Mesothelial cell of epicardium (in vitro differentiated cells): ENCODE data around the gene ZNF100. TPM values are rescaled to one million over a fixed set of nuclear protein-coding genes. Genes with fewer than 3 reads are reported as not detected.
"Not testable (repeated sequence)": the region's sequence is repeated elsewhere in the genome, so short reads cannot be mapped to it uniquely, and the experiment has no call there.

ENCODE experiments used
- DNase-seq, 2 experiments: peaks; one replicate each; pipeline ENCODE4 v3.0.0; 2021; ENCODE audit warnings: low spot score in 2 of 2; ENCODE audit not compliant: unreplicated experiment in 2 of 2
- H3K27ac Mint-ChIP-seq: 2 replicates; pipeline ENCODE4 v1.8.0; 2021; ENCODE audit warnings: mixed read lengths
- H3K27me3 Mint-ChIP-seq: 2 replicates; pipeline ENCODE4 v1.8.0; 2021; ENCODE audit warnings: low read depth, mixed read lengths
- H3K36me3 Mint-ChIP-seq: 2 replicates; pipeline ENCODE4 v1.8.0; 2021; ENCODE audit warnings: mixed read lengths
- H3K4me1 Mint-ChIP-seq: 2 replicates; pipeline ENCODE4 v1.8.0; 2021; ENCODE audit warnings: mixed read lengths
- H3K4me3 Mint-ChIP-seq: 2 replicates; pipeline ENCODE4 v1.8.0; 2021; ENCODE audit warnings: mild to moderate bottlenecking, moderate library complexity, mixed read lengths
- H3K9me3 Mint-ChIP-seq: 2 replicates; pipeline ENCODE4 v1.8.0; 2021; ENCODE audit warnings: mixed read lengths
- CTCF ChIP-seq: fragments of 200-600 bp; sonication (generic); IDR thresholded peaks from one replicate; pipeline ENCODE4 v1.5.0; 2021; ENCODE audit warnings: antibody characterized with exemption; ENCODE audit not compliant: unreplicated experiment
- total RNA-seq: library from RNA; stranded (reverse); gene quantifications from 3 replicates; pipeline ENCODE4 v1.2.1, GENCODE V29; 2021

The ZNF100 gene
- total RNA-seq, 1 donor from 2014 or later: 21.2 TPM

- peaks cover 44% of the 10 kb centered on the region for H3K36me3 Mint-ChIP-seq
- H3K4me3 Mint-ChIP-seq: no peak overlapping the region
- no peak for TF ChIP-seq CTCF
- H3K9me3 Mint-ChIP-seq: peaks cover 14% of the 10 kb centered on the region
- DNase-seq: no peak
- no peak overlapping the region for H3K27ac Mint-ChIP-seq
- H3K27me3 Mint-ChIP-seq: no peaks in the 10 kb centered on the region
- peaks cover 17% of the 10 kb centered on the region for H3K4me1 Mint-ChIP-seq
Observed at GRCh38 chr19:21765151-21765550, 2.2 kb downstream of the ZNF100 start.

- not testable (repeated sequence) for DNase-seq, H3K4me3 Mint-ChIP-seq, H3K27me3 Mint-ChIP-seq, H3K27ac Mint-ChIP-seq
- H3K9me3 Mint-ChIP-seq: peaks cover 18% of the 10 kb centered on the region
- H3K36me3 Mint-ChIP-seq: peaks cover 73% of the 10 kb centered on the region
- peaks cover 16% of the 10 kb centered on the region for H3K4me1 Mint-ChIP-seq
Observed at GRCh38 chr19:21761547-21761946, 5.8 kb downstream of the ZNF100 start.

DNA sequence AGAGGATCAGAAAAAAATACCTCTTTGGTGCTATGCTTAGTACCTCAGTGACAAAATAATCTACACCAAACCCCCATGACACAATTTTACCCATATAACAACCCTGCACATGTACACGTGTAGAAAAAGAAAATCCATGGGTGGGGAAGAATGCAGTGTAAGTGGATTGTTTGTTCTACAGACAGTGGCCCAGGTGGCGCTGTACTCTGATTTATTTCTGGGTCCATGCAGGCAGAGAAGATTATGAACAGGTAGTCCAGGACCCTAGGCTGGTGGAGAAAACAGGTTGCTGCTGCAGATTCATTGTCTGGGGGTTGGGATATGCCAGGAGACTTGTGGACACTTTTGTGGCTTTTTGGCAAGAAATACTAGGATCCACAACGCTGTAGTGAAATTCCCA is 9.1 kb downstream of the ZNF100 start:
- no peak for TF ChIP-seq CTCF
- H3K4me3 Mint-ChIP-seq: no peak overlapping the region
- no peaks in the 10 kb centered on the region for H3K27me3 Mint-ChIP-seq
- H3K27ac Mint-ChIP-seq: no peak overlapping the region
- no peaks in the 10 kb centered on the region for H3K4me1 Mint-ChIP-seq
- H3K36me3 Mint-ChIP-seq: peaks cover 85% of the 10 kb centered on the region
- no peak for DNase-seq
- H3K9me3 Mint-ChIP-seq: peaks cover 27% of the 10 kb centered on the region

DNA sequence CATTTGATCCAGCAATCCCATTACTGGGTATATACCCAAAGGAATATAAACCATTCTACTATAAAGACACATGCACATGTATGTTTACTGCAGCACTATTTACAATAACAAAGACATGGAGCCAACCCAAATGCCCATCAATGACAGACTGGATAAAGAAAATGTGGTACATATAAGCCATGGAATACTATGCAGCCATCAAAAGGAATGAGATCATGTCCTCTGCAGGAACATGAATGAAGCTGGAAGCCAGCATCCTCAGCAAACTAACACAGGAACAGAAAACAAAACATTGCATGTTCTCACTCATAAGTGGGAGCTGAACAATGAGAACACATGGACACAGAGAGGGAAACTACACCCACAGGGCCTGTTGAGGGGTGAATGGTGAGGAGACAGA is 11.8 kb downstream of the ZNF100 start:
- H3K4me1 Mint-ChIP-seq, DNase-seq, H3K4me3 Mint-ChIP-seq, H3K27ac Mint-ChIP-seq, H3K27me3 Mint-ChIP-seq: not testable (repeated sequence)
- H3K36me3 Mint-ChIP-seq: peaks cover 79% of the 10 kb centered on the region
- peaks cover 12% of the 10 kb centered on the region for H3K9me3 Mint-ChIP-seq

DNA sequence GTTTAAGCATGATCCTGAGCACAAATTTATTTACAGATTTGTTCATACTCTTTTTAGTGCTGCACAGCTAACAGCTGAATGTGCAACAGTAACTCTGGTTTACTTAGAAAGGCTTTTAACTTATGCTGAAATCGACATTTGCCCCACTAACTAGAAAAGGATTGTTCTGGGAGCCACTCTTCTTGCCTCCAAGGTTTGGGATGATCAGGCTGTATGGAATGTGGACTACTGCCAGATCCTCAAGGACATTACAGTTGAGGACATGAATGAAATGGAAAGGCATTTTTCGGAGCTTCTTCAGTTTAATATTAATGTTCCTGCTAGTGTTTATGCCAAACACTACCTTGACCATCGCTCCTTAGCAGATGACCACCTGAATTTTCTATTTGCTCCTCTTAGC is 16.0 kb downstream of the ZNF100 start:
- H3K27ac Mint-ChIP-seq: no peak overlapping the region
- peaks cover 9% of the 10 kb centered on the region for H3K9me3 Mint-ChIP-seq
- no peaks in the 10 kb centered on the region for H3K27me3 Mint-ChIP-seq
- H3K36me3 Mint-ChIP-seq: peaks cover 69% of the 10 kb centered on the region
- no peak for TF ChIP-seq CTCF
- H3K4me3 Mint-ChIP-seq: no peak overlapping the region
- no peaks in the 10 kb centered on the region for H3K4me1 Mint-ChIP-seq
- no peak for DNase-seq

GRCh38 chr19:21750586-21751128 is 16.7 kb downstream of the ZNF100 start:
- Mint-ChIP-seq H3K27ac (no peak overlapping the region), H3K4me3 (no peak overlapping the region), H3K4me1 (no peaks in the 10 kb centered on the region), H3K27me3 (no peaks in the 10 kb centered on the region), H3K9me3 (peaks cover 3% of the 10 kb centered on the region), H3K36me3 (peaks cover 66% of the 10 kb centered on the region)
- DNase-seq: no peak
- no peak for TF ChIP-seq CTCF

GRCh38 chr19:21749090-21749489 is 18.3 kb downstream of the ZNF100 start:
- H3K36me3 Mint-ChIP-seq: peaks cover 59% of the 10 kb centered on the region

More at GRCh38 chr19:21749090-21749489, 18.3 kb downstream of the ZNF100 start:
- DNase-seq: no peak
- H3K27ac Mint-ChIP-seq: no peak overlapping the region
- H3K27me3 Mint-ChIP-seq: no peaks in the 10 kb centered on the region
- no peak overlapping the region for H3K4me3 Mint-ChIP-seq
- H3K4me1 Mint-ChIP-seq: no peaks in the 10 kb centered on the region
- TF ChIP-seq CTCF: no peak
- H3K9me3 Mint-ChIP-seq: no peaks in the 10 kb centered on the region
